Measurements from ENCODE around the gene MRPL10. TPM values are rescaled to one million over a fixed set of nuclear protein-coding genes. Genes with fewer than 3 reads are reported as not detected.

MRPL10 gene
- total and polyA plus RNA-seq, 10 of the 15 experiments (the other 5 are each of a cell fraction or from before 2014, with no cell fraction given): 18.9 to 61.9 (median 47.3) TPM

- DNase-seq (ENCODE audit: low read depth, low spot score): no peak
- in situ Hi-C loops (cut with MboI) (loop anchor here (10.0 kb wide), 1 partner anchor 114 kb away; the partner anchor contains the start of gene TBKBP1), intact Hi-C loops (cut with micrococcal nuclease; ENCODE audit: unreplicated experiment) (no loop called here)
- 94% methylated on average over 22 of the region's 22 CpGs for WGBS (ENCODE audit: insufficient coverage, insufficient replicate concordance, low lambda C conversion rate, missing lambda C conversion rate)
- H3K27ac ChIP-seq (ENCODE audit: control insufficient read depth, insufficient read depth): no peak overlapping the region
- no peak for FAIRE-seq
- no peaks in the 10 kb centered on the region for H4K20me1 ChIP-seq (ENCODE audit: control insufficient read depth, insufficient read depth)
- ChIA-PET SMC1A (ENCODE audit: uncharacterized antibody, unreplicated experiment) (interaction anchor here (0.6 kb wide), 1 partner anchor 86 kb away, joined by 3 read pairs; no protein-coding TSS in a partner anchor), RAD21 (ENCODE audit: unreplicated experiment) (no interaction called here), CTCF (interaction anchor here (1.4 kb wide), 1 partner anchor 78 kb away, joined by 4 read pairs; no protein-coding TSS in a partner anchor), POLR2A (no interaction called here)
- BruUV-seq (replicated peaks): no TSS peak
- H3K4me1 ChIP-seq (ENCODE audit: control insufficient read depth, insufficient read depth, low read length): no peaks in the 10 kb centered on the region
- no peaks in the 10 kb centered on the region for H3K9me3 ChIP-seq (replicated peaks; ENCODE audit: control insufficient read depth, insufficient read depth, low read length)
- TF ChIP-seq POU2F2 (IDR thresholded peaks at IDR 0.05; ENCODE audit: borderline replicate concordance, low read depth, low read length) (no peak), CBX5 (IDR thresholded peaks at IDR 0.05; ENCODE audit: low read depth) (no peak), CHD1 (IDR thresholded peaks at IDR 0.05; ENCODE audit: low read depth, low read length) (no peak), POLR2A (IDR thresholded peaks at IDR 0.05; ENCODE audit: low read depth, low read length) (no peak), MAX (IDR thresholded peaks at IDR 0.05; ENCODE audit: low read depth, low read length) (no peak), NFYB (IDR thresholded peaks at IDR 0.05; ENCODE audit: insufficient read depth, low read depth, low read length) (no peak), STAT1 (conservative IDR thresholded peaks at IDR 0.05) (no peak)
- TF ChIP-seq, protein P1, sequence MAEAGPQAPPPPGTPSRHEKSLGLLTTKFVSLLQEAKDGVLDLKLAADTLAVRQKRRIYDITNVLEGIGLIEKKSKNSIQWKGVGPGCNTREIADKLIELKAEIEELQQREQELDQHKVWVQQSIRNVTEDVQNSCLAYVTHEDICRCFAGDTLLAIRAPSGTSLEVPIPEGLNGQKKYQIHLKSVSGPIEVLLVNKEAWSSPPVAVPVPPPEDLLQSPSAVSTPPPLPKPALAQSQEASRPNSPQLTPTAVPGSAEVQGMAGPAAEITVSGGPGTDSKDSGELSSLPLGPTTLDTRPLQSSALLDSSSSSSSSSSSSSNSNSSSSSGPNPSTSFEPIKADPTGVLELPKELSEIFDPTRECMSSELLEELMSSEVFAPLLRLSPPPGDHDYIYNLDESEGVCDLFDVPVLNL (IDR thresholded peaks at IDR 0.05; ENCODE audit: low read depth, low read length): no peak
- no peak for ATAC-seq
- H3K4me3 ChIP-seq: no peak overlapping the region
- H3K27me3 ChIP-seq (replicated peaks in 1 of 2; ENCODE audit: control insufficient read depth in 2 of 2, insufficient read depth in 2 of 2, low read length in 1 of 2): no peaks in the 10 kb centered on the region
- H3K9ac ChIP-seq (ENCODE audit: control insufficient read depth, insufficient read depth, low read length): no peak overlapping the region
- H2AFZ ChIP-seq (ENCODE audit: control insufficient read depth, low read depth, low read length): no peak overlapping the region
- peaks cover 0 to 8% of the 10 kb centered on the region in 2 experiments; a peak in 3 of 4 replicates for H3K36me3 ChIP-seq (ENCODE audit: control insufficient read depth in 2 of 2, insufficient read depth in 2 of 2, low read length in 1 of 2)
- H3K79me2 ChIP-seq (ENCODE audit: control insufficient read depth, insufficient read depth, low read length): no peaks in the 10 kb centered on the region
- no peak overlapping the region for H3K4me2 ChIP-seq (ENCODE audit: control insufficient read depth, insufficient read depth)
These were observed 22.4 kb downstream of the MRPL10 start for GRCh38 chr17:47808830-47809480.
